Measurements from ENCODE around the gene EXOSC7. TPM values are rescaled to one million over a fixed set of nuclear protein-coding genes. Genes with fewer than 3 reads are reported as not detected.
A peak's percentile ranks its signal among the peaks of the same experiment; 100 is the strongest.

The EXOSC7 gene
- polyA plus RNA-seq, 10 donors = 35.6 to 49.9 (median 41.3) TPM

- DNase-seq = no peak
Observed at GRCh38 chr3:44991326-44991725, 15.3 kb downstream of the EXOSC7 start.

- DNase-seq = no peak
Observed at GRCh38 chr3:44992555-44993470, 16.8 kb downstream of the EXOSC7 start.

GRCh38 chr3:44993471-44994205 lies 17.6 kb downstream of the EXOSC7 start:
- no peak for DNase-seq

GRCh38 chr3:44995142-44995770 lies 19.2 kb downstream of the EXOSC7 start:
- peak; percentile 54 to 87 (median 76) for DNase-seq

- no peak for DNase-seq
Observed at GRCh38 chr3:44996556-44996969, 20.5 kb downstream of the EXOSC7 start.

GRCh38 chr3:44999782-45000181 lies 23.7 kb downstream of the EXOSC7 start:
- no peak for DNase-seq

GRCh38 chr3:45000823-45001222 lies 24.8 kb downstream of the EXOSC7 start:
- no peak for DNase-seq

GRCh38 chr3:45001738-45002137 lies 25.7 kb downstream of the EXOSC7 start:
- DNase-seq = no peak

- DNase-seq = no peak
Observed at GRCh38 chr3:45002139-45002660, 26.2 kb downstream of the EXOSC7 start.

- DNase-seq = no peak
Observed at GRCh38 chr3:45002720-45003119, 26.7 kb downstream of the EXOSC7 start.

- no peak for DNase-seq
Observed at GRCh38 chr3:45003406-45003805, 27.4 kb downstream of the EXOSC7 start.

- DNase-seq = no peak
Observed at GRCh38 chr3:45003859-45004258, 27.8 kb downstream of the EXOSC7 start.

GRCh38 chr3:45007091-45007490 lies 31.0 kb downstream of the EXOSC7 start:
- DNase-seq = no peak

GRCh38 chr3:45008117-45008516 lies 32.1 kb downstream of the EXOSC7 start:
- DNase-seq = no peak

- no peak for DNase-seq
Observed at GRCh38 chr3:45009868-45010267, 33.8 kb downstream of the EXOSC7 start.

- DNase-seq = peak in 1 of 3 donors; percentile 63
Observed at GRCh38 chr3:45010811-45011333, 34.8 kb downstream of the EXOSC7 start.

- peak in 2 of 3 donors; percentile 76 to 89 for DNase-seq
Observed at GRCh38 chr3:45011756-45012508, 35.9 kb downstream of the EXOSC7 start.

GRCh38 chr3:45012577-45012976 lies 36.5 kb downstream of the EXOSC7 start:
- no peak for DNase-seq

- DNase-seq = peak in 1 of 3 donors; percentile 54
Observed at GRCh38 chr3:45016916-45017315, 40.9 kb downstream of the EXOSC7 start.

- DNase-seq = peak in 1 of 3 donors; percentile 69
Observed at GRCh38 chr3:45017821-45018220, 41.8 kb downstream of the EXOSC7 start.

GRCh38 chr3:45020534-45020933 lies 44.5 kb downstream of the EXOSC7 start:
- DNase-seq = peak in 1 of 3 donors; percentile 33
